Measurements from ENCODE around the gene CREM. TPM values are rescaled to one million over a fixed set of nuclear protein-coding genes. Genes with fewer than 3 reads are reported as not detected.

The CREM gene
- total and polyA plus RNA-seq, 2 of the 4 experiments (the other 2 are of a cell fraction), result 33.2 to 40.5 TPM

GRCh38 chr10:35153716-35154115 lies 27.1 kb downstream of the CREM start:
- H2BK5ac ChIP-seq (ENCODE audit: low read depth, low read length, poor library complexity, severe bottlenecking), result no peak overlapping the region
- H2AK5ac ChIP-seq (ENCODE audit: low read depth, low read length), result no peak overlapping the region
- no peak overlapping the region for H4K5ac ChIP-seq (ENCODE audit: low read depth, low read length)
- intact Hi-C loops (cut with micrococcal nuclease), result no loop called here
- H2BK120ac ChIP-seq (ENCODE audit: low read depth, low read length), result no peak overlapping the region
- H2BK15ac ChIP-seq (ENCODE audit: low read depth, low read length), result no peak overlapping the region
- peak overlapping the region; percentile 26; the same call in 1 of the 2 replicates for H3K23ac ChIP-seq (ENCODE audit: low read depth, low read length)
- H3K9me3 ChIP-seq (ENCODE audit: control insufficient read depth, insufficient read depth, low read length), result peaks cover 3% of the 10 kb centered on the region; the same call in 1 of the 2 replicates
- H4K8ac ChIP-seq (ENCODE audit: low read depth in 2 of 2, low read length in 2 of 2), result no peak overlapping the region
- DNase-seq, result no peak
- no peak overlapping the region for H4K91ac ChIP-seq (ENCODE audit: insufficient read depth, low read depth, low read length)
- ATAC-seq (ENCODE audit: low read depth), result no peak
- in situ Hi-C loops (cut with MboI; ENCODE audit: low sequenced_read_pairs), result no loop called here
- dilution Hi-C loops (cut with HindIII; ENCODE audit: low sequenced_read_pairs, unreplicated experiment), result no loop called here
- H3K36me3 ChIP-seq (ENCODE audit: control insufficient read depth, insufficient read depth, low read length), result peaks cover 4% of the 10 kb centered on the region
- no peak overlapping the region for H3K4ac ChIP-seq (ENCODE audit: low read depth, low read length)
- H3K4me2 ChIP-seq (ENCODE audit: low read depth, low read length), result no peak overlapping the region
- H3K18ac ChIP-seq (ENCODE audit: low read depth, low read length), result no peak overlapping the region
- no TSS peak for BruUV-seq (replicated peaks)
- H3K4me1 ChIP-seq (ENCODE audit: control insufficient read depth, insufficient read depth, low read length), result no peaks in the 10 kb centered on the region
- no peaks in the 10 kb centered on the region for H3K27me3 ChIP-seq (ENCODE audit: control insufficient read depth, insufficient read depth, low read length)
- H3K79me1 ChIP-seq (ENCODE audit: low read depth in 1 of 2, low read length in 2 of 2), result peaks cover 4 to 21% of the 10 kb centered on the region in 2 experiments; a peak in 2 of 4 replicates
- no peak overlapping the region for H2BK20ac ChIP-seq (ENCODE audit: low read depth, low read length)
- ChIA-PET CTCF (interaction anchor here (0.9 to 1.5 kb wide), 2 partner anchors 12 to 16 kb away, joined by 3 to 4 read pairs; no protein-coding TSS in a partner anchor), POLR2A (ENCODE audit: unreplicated experiment) (no interaction called here)
- H3K4me3 ChIP-seq (ENCODE audit: insufficient read depth, low read depth, low read length), result no peak overlapping the region
- H4K20me1 ChIP-seq (ENCODE audit: insufficient read depth, low read length), result no peaks in the 10 kb centered on the region
- no peaks in the 10 kb centered on the region; the same call in 1 of the 2 replicates for H3K9me1 ChIP-seq (ENCODE audit: insufficient read depth, low read length)
- H3K14ac ChIP-seq (replicated peaks; ENCODE audit: low read depth, low read length), result no peak overlapping the region
- no peak overlapping the region for H3K27ac ChIP-seq (ENCODE audit: insufficient read depth, low read length)
- H3K56ac ChIP-seq (ENCODE audit: extremely low read depth, insufficient read depth, low read length), result no peak overlapping the region
- TF ChIP-seq CEBPB (IDR thresholded peaks at IDR 0.05; ENCODE audit: low read depth, low read length) (no peak), RFX5 (IDR thresholded peaks at IDR 0.05; ENCODE audit: low read depth, low read length) (no peak), BHLHE40 (IDR thresholded peaks at IDR 0.05; ENCODE audit: low read depth, low read length) (no peak), USF2 (IDR thresholded peaks at IDR 0.05; ENCODE audit: low read depth, low read length) (no peak), RAD21 (IDR thresholded peaks at IDR 0.05; ENCODE audit: low read length) (no peak), NFE2L2 (IDR thresholded peaks at IDR 0.05; ENCODE audit: low read depth, low read length) (no peak), SMC3 (IDR thresholded peaks at IDR 0.05; ENCODE audit: low read depth, low read length) (no peak), CHD1 (IDR thresholded peaks at IDR 0.05; ENCODE audit: low read depth, low read length) (no peak), MAZ (IDR thresholded peaks at IDR 0.05; ENCODE audit: borderline replicate concordance, low read depth, low read length) (no peak), ELK1 (IDR thresholded peaks at IDR 0.05; ENCODE audit: borderline replicate concordance, low read depth, low read length) (no peak), FOS (IDR thresholded peaks at IDR 0.05; ENCODE audit: low read depth, low read length) (no peak), CTCF (conservative IDR thresholded peaks at IDR 0.05; ENCODE audit: low read depth, low read length) (no peak), MXI1 (IDR thresholded peaks at IDR 0.05; ENCODE audit: borderline replicate concordance, low read depth, low read length) (no peak), MAFK (IDR thresholded peaks at IDR 0.05; ENCODE audit: low read depth, low read length) (no peak), RCOR1 (IDR thresholded peaks at IDR 0.05; ENCODE audit: insufficient replicate concordance, low read length) (no peak), POLR2A (IDR thresholded peaks at IDR 0.05; ENCODE audit: low read depth, low read length) (no peak)
- H3K9ac ChIP-seq (ENCODE audit: low read depth, low read length), result no peak overlapping the region
- H2AK9ac ChIP-seq (replicated peaks; ENCODE audit: low read depth, low read length, poor library complexity), result no peak overlapping the region
- WGBS, 2 experiments (ENCODE audit: extremely low coverage in 2 of 2, insufficient read length in 1 of 2), result no CpG with 5 or more reads among the region's 4 CpGs
- no peak overlapping the region for H2AFZ ChIP-seq (replicated peaks; ENCODE audit: low read length, poor library complexity)

All from IMR-90 (cell line).